Measurements from ENCODE around the gene AGFG2.
"Not testable (repeated sequence)": the region's sequence is repeated elsewhere in the genome, so short reads cannot be mapped to it uniquely, and the experiment has no call there.

The AGFG2 gene

DNA sequence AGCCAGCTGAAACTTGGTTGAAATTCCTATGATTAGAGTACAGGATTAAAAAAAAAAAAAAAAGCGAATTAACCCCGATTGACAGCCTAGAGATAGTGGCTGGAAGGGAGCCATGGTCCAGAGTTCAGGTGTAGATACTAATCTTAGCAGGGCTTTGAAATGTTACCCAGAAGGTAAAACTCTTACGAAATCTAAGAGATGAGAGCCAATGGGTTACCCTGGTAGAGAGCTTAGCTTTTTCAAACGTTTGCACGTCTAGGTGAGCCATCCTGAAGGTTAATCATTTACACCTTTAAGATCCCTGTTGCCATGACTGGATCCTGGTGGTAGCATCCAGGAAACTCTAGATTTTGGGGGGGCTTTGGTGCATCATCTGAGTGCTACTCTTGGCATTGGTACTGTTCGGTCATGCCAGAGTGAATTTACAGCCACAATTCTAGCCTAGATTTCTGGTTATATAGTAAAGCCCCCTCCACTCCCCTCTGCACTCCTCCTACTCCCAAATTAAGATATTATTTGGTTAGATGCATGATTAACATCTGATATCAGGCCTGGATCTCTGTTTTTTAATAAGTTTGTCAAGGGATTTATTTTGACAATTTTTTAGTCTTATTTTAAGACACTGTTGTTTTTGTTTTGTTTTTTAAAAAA lies 1.2 kb downstream of the AGFG2 start:
- Histone ChIP-seq H3K9me3 (ENCODE audit: control insufficient read depth, low read length) (no peaks in the 10 kb centered on the region), H3K36me3 (ENCODE audit: control insufficient read depth, insufficient read depth, low read length) (no peaks in the 10 kb centered on the region), H3K27ac (ENCODE audit: insufficient read depth, low read length, poor library complexity, severe bottlenecking) (peak overlapping the region; percentile 24), H3K4me3 (ENCODE audit: insufficient read depth, low read depth, low read length, poor library complexity, severe bottlenecking) (peak overlapping the region; percentile 84), H3K27me3 (replicated peaks; ENCODE audit: control insufficient read depth, insufficient read depth, low read length, poor library complexity, severe bottlenecking) (no peaks in the 10 kb centered on the region), H3K4me1 (ENCODE audit: control insufficient read depth, insufficient read depth, low read length, poor library complexity, severe bottlenecking) (peaks cover 49% of the 10 kb centered on the region)
- no peak for DNase-seq

DNA sequence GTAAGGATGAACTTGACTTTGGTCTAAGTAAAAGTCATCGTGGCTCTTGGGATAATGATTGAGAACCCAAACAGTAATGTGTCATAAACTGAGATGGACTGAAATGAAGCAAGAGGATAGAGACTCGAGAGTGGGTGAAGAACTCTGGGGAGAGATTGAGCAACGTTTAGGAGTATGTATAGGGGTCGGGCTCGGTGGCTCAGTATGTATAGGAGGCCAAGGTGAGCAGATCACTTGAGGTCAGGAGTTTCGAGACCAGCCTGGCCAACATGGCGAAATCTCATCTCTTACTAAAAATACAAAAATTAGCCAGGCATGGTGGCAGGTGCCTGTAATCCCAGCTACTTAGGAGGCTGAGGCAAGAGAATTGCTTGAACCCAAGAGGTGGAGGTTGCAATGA lies 2.3 kb downstream of the AGFG2 start:
- not testable (repeated sequence) for H3K36me3 ChIP-seq (ENCODE audit: control insufficient read depth, insufficient read depth, low read length); H3K27me3 ChIP-seq (replicated peaks; ENCODE audit: control insufficient read depth, insufficient read depth, low read length, poor library complexity, severe bottlenecking); H3K9me3 ChIP-seq (ENCODE audit: control insufficient read depth, low read length); DNase-seq
- Histone ChIP-seq H3K4me1 (ENCODE audit: control insufficient read depth, insufficient read depth, low read length, poor library complexity, severe bottlenecking) (peaks cover 60% of the 10 kb centered on the region), H3K4me3 (ENCODE audit: insufficient read depth, low read depth, low read length, poor library complexity, severe bottlenecking) (peak overlapping the region; percentile 8), H3K27ac (ENCODE audit: insufficient read depth, low read length, poor library complexity, severe bottlenecking) (peak overlapping the region; percentile 44)

DNA sequence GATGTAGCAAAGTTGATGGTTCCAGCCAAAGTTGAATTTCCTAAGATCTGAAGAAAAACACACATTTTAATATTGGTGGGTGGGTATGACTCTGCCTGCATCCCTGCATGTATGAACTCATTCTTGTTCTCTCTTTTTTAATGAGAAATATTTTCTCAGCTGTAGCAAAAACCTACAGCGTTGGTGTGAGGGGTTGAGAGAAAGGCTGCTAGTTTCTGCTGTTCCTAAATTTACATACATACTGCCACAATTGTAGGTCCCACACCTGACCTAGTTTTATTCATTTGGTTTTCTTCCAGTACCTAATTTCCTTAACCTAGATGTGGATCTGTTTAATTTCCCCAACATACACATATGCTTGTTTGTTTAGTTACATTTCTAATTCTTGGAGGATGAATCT lies 4.6 kb downstream of the AGFG2 start:
- peaks cover 76% of the 10 kb centered on the region for H3K4me1 ChIP-seq (ENCODE audit: control insufficient read depth, insufficient read depth, low read length, poor library complexity, severe bottlenecking)
- no peaks in the 10 kb centered on the region for H3K27me3 ChIP-seq (replicated peaks; ENCODE audit: control insufficient read depth, insufficient read depth, low read length, poor library complexity, severe bottlenecking)
- no peaks in the 10 kb centered on the region for H3K36me3 ChIP-seq (ENCODE audit: control insufficient read depth, insufficient read depth, low read length)
- peak overlapping the region; percentile 73 for H3K27ac ChIP-seq (ENCODE audit: insufficient read depth, low read length, poor library complexity, severe bottlenecking)
- DNase-seq: no peak
- H3K4me3 ChIP-seq (ENCODE audit: insufficient read depth, low read depth, low read length, poor library complexity, severe bottlenecking): peak overlapping the region; percentile 19
- no peaks in the 10 kb centered on the region for H3K9me3 ChIP-seq (ENCODE audit: control insufficient read depth, low read length)

DNA sequence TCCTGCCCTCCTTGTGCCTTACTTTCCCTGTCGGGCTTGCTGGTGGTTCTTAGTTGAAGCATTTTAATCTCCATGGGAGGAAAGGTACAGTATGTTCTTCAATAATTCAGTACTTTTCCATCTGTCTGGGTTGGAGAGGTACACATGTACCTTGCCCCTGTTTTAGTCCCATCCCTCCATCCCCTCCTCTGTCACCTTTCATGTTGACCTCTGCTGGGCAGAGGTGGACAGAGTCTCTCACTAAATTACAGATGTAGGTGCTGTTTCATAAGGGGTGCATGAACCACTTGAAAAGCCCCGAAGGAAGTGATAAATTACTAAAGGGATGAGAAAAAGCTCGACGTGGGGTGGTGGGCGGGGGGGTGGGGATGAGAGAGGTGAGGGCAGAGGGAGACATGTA lies 5.4 kb downstream of the AGFG2 start:
- Histone ChIP-seq H3K27me3 (replicated peaks; ENCODE audit: control insufficient read depth, insufficient read depth, low read length, poor library complexity, severe bottlenecking) (no peaks in the 10 kb centered on the region), H3K4me3 (ENCODE audit: insufficient read depth, low read depth, low read length, poor library complexity, severe bottlenecking) (no peak overlapping the region), H3K27ac (ENCODE audit: insufficient read depth, low read length, poor library complexity, severe bottlenecking) (peak overlapping the region; percentile 73), H3K9me3 (ENCODE audit: control insufficient read depth, low read length) (no peaks in the 10 kb centered on the region), H3K36me3 (ENCODE audit: control insufficient read depth, insufficient read depth, low read length) (no peaks in the 10 kb centered on the region), H3K4me1 (ENCODE audit: control insufficient read depth, insufficient read depth, low read length, poor library complexity, severe bottlenecking) (peaks cover 81% of the 10 kb centered on the region)
- no peak for DNase-seq

DNA sequence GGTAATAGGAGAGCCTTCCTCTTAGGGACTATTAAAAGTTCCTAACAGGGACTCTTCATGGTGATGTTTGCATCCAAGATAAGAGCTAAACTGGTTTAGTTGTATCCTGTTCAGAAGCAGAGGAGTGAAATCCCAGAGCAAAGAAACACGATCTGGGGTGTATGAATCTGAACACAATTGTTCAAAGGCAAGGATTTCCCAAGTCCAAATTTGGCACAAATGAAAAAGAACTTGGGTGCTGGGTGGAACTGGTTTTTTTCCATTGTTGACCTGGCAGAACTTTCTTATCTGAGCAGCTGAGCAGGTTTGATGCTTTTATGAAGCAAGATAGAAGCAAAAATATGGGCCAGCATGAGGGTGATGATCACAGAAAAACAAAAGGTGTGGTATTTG lies 6.0 kb downstream of the AGFG2 start:
- Histone ChIP-seq H3K27me3 (replicated peaks; ENCODE audit: control insufficient read depth, insufficient read depth, low read length, poor library complexity, severe bottlenecking) (no peaks in the 10 kb centered on the region), H3K4me1 (ENCODE audit: control insufficient read depth, insufficient read depth, low read length, poor library complexity, severe bottlenecking) (peaks cover 87% of the 10 kb centered on the region), H3K9me3 (ENCODE audit: control insufficient read depth, low read length) (no peaks in the 10 kb centered on the region), H3K36me3 (ENCODE audit: control insufficient read depth, insufficient read depth, low read length) (no peaks in the 10 kb centered on the region), H3K27ac (ENCODE audit: insufficient read depth, low read length, poor library complexity, severe bottlenecking) (peak overlapping the region; percentile 73), H3K4me3 (ENCODE audit: insufficient read depth, low read depth, low read length, poor library complexity, severe bottlenecking) (peak overlapping the region; percentile 31)
- no peak for DNase-seq

DNA sequence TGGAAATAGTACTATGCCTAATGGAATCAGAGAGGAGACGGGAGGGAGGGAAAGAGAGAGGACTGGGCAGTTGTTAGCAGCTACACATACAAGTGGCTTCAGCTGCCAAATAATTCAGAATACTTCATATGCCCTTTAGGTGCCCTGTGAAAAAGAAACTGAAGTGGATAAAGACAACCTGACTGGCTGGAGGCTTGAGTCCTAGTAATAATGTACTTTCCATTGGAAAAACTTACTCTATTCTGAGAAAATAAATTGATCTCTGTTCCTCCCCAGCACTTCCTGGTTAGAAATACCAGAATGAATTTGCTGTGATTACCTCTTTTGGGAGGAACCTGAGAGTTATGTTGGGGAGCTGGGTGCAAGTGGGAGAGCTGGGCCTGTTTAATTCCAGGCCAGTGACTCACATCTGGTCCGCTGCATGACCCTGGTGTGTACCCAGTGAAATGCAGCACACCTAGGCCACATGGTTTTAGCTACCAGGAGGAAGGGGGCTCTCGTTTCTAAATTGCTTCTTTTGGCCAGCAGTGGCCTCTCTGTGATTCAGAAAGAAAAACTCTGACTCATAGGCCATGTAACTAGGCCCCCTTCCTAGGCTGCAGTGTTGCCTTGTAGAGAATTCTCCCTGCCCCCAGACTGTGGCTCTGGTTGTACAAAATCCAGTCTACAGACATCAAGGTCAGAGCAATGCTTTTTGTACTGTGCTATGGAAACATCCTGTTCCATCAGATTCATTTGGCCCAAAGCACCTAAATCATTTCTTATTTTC lies 6.5 kb downstream of the AGFG2 start:
- peaks cover 89% of the 10 kb centered on the region for H3K4me1 ChIP-seq (ENCODE audit: control insufficient read depth, insufficient read depth, low read length, poor library complexity, severe bottlenecking)
- DNase-seq: peak in 2 of 3 donors; percentile 25 to 52

DNA sequence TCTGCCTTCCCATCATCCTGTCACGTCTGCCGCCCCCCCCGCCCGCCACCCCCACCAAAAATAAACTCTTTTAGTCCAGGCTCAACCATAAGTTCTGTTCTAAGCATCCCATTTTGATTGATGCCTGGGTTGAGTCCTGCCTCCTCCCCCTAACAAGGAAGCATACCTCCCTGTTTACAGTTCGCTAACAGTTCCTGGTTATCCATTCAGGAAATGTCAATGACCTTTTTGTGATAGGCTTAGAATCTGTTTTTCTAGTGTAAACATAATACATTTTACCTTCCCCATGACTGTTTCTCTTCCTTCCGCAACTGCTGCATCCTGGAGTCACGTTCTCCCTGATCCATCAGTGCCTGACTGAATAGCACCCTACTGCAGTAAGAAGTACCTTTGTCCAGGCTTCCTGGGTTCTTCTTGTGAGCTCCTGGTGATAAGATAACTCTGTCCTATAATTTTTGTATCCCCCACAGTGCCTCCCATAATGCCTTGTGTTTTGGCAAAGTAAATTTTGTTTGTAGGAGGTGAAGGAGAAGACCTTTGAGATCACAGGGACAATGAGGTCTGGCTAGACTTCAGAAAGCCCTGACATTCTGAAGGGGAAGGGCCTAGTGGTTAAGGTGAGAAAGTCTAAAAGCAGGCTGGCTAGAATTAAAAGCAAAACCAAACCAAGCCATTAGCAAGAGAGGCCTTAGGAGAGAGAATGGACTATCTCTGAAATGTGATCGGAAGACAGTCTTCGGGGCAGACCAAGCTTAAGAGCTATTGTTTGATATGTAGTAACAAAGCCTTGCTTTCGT lies 7.3 kb downstream of the AGFG2 start:
- H3K9me3 ChIP-seq (ENCODE audit: control insufficient read depth, low read length): no peaks in the 10 kb centered on the region
- no peaks in the 10 kb centered on the region for H3K27me3 ChIP-seq (replicated peaks; ENCODE audit: control insufficient read depth, insufficient read depth, low read length, poor library complexity, severe bottlenecking)
- H3K4me1 ChIP-seq (ENCODE audit: control insufficient read depth, insufficient read depth, low read length, poor library complexity, severe bottlenecking): peaks cover 84% of the 10 kb centered on the region
- DNase-seq: no peak
- peak overlapping the region; percentile 73 for H3K27ac ChIP-seq (ENCODE audit: insufficient read depth, low read length, poor library complexity, severe bottlenecking)
- H3K4me3 ChIP-seq (ENCODE audit: insufficient read depth, low read depth, low read length, poor library complexity, severe bottlenecking): peak overlapping the region; percentile 31
- peaks cover 2% of the 10 kb centered on the region for H3K36me3 ChIP-seq (ENCODE audit: control insufficient read depth, insufficient read depth, low read length)

More for the DNA sequence above, 6.5 kb downstream of the AGFG2 start:
- Histone ChIP-seq H3K27me3 (replicated peaks; ENCODE audit: control insufficient read depth, insufficient read depth, low read length, poor library complexity, severe bottlenecking) (no peaks in the 10 kb centered on the region), H3K4me3 (ENCODE audit: insufficient read depth, low read depth, low read length, poor library complexity, severe bottlenecking) (peak overlapping the region; percentile 31), H3K9me3 (ENCODE audit: control insufficient read depth, low read length) (no peaks in the 10 kb centered on the region), H3K36me3 (ENCODE audit: control insufficient read depth, insufficient read depth, low read length) (no peaks in the 10 kb centered on the region), H3K27ac (ENCODE audit: insufficient read depth, low read length, poor library complexity, severe bottlenecking) (peak overlapping the region; percentile 73)

DNA sequence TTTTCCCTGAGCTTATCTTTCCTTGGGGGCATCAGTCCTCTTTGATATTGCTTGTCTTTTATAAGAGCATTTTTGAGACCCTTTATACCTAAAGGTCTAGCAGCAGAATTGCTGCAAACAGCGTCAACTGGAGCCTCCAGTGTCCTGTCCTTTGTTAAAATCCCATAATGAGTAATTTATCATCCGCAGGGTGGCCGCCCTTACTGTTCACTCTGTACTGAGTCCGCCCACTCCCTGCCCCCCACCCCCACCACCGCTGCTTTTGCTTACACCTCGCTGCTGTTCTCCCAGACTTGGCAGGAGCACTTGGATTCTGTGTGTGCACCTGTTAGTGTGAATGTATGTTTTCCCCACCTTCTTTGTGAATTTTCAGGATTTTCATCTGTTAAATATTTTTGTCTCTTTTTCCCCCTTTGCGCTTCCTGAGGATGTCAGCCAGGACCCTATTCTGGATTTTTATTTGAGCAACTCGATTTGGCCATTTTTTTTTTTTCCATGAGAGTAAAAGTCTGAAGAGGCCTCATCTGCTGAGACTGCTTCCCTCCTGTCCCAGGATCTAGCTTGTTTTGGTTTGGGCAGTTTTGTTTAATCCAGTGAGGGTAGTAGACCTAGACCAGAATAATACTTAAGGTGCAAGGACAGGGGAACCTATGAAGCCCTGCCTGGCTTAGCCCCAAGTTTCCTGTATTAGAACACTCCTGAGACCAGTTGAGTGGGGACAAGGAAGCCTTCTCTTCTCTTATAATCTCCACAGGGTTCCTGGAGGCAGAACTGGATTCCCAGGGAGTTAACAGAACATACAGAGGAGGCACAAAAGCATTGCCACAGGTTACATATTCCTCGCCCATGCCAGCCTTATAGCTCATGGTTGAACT lies 8.2 kb downstream of the AGFG2 start:
- DNase-seq: no peak
- Histone ChIP-seq H3K4me3 (ENCODE audit: insufficient read depth, low read depth, low read length, poor library complexity, severe bottlenecking) (peak overlapping the region; percentile 31), H3K4me1 (ENCODE audit: control insufficient read depth, insufficient read depth, low read length, poor library complexity, severe bottlenecking) (peaks cover 78% of the 10 kb centered on the region)

DNA sequence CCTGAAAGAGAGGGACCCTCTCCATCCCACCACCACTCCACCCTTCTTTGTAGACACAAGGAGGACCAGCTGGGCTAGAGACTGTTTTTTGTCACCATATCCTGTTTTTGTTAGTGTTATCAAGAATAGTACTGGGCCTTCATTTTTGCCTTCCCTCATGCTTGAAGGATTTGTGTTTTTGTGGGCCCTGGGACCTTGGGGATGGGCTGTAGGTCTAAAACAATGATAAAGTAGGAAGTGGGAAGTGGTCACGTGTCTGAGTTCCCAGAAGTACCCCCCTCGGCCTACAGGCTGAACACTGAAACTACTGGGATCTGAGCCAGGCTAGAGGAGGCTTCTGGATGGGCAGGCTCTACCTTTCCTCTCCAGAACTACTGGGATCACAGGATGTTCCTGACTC lies 8.9 kb downstream of the AGFG2 start:
- Histone ChIP-seq H3K9me3 (ENCODE audit: control insufficient read depth, low read length) (no peaks in the 10 kb centered on the region), H3K4me1 (ENCODE audit: control insufficient read depth, insufficient read depth, low read length, poor library complexity, severe bottlenecking) (peaks cover 72% of the 10 kb centered on the region), H3K4me3 (ENCODE audit: insufficient read depth, low read depth, low read length, poor library complexity, severe bottlenecking) (no peak overlapping the region), H3K36me3 (ENCODE audit: control insufficient read depth, insufficient read depth, low read length) (peaks cover 17% of the 10 kb centered on the region), H3K27ac (ENCODE audit: insufficient read depth, low read length, poor library complexity, severe bottlenecking) (peak overlapping the region; percentile 73), H3K27me3 (replicated peaks; ENCODE audit: control insufficient read depth, insufficient read depth, low read length, poor library complexity, severe bottlenecking) (no peaks in the 10 kb centered on the region)
- no peak for DNase-seq

More for the DNA sequence above, 8.2 kb downstream of the AGFG2 start:
- Histone ChIP-seq H3K9me3 (ENCODE audit: control insufficient read depth, low read length) (no peaks in the 10 kb centered on the region), H3K27me3 (replicated peaks; ENCODE audit: control insufficient read depth, insufficient read depth, low read length, poor library complexity, severe bottlenecking) (no peaks in the 10 kb centered on the region), H3K36me3 (ENCODE audit: control insufficient read depth, insufficient read depth, low read length) (peaks cover 10% of the 10 kb centered on the region), H3K27ac (ENCODE audit: insufficient read depth, low read length, poor library complexity, severe bottlenecking) (peak overlapping the region; percentile 73)
